Activated T-cell treated with anti-CD3 and anti-CD28 coated beads, Interleukin-2, amount 50 U/mL, for 24 hours (primary cell): ENCODE data around the gene TRIM28.
A peak's percentile ranks its signal among the peaks of the same experiment; 100 is the strongest.
"Not testable (repeated sequence)": the region's sequence is repeated elsewhere in the genome, so short reads cannot be mapped to it uniquely, and the experiment has no call there.

Experiments
- DNase-seq: peaks from one replicate; pipeline ENCODE4 v3.0.0-alpha.2; 2020
- H3K27ac Mint-ChIP-seq: 2 replicates; pipeline ENCODE4 v1.8.0; 2020; ENCODE audit warnings: mild to moderate bottlenecking, mixed read lengths
- H3K27me3 Mint-ChIP-seq: 2 replicates; pipeline ENCODE4 v1.8.0; 2020; ENCODE audit warnings: mixed read lengths
- H3K36me3 Mint-ChIP-seq: 2 replicates; pipeline ENCODE4 v1.8.0; 2020; ENCODE audit warnings: low read depth, mixed read lengths
- H3K4me1 Mint-ChIP-seq: 2 replicates; pipeline ENCODE4 v1.8.0; 2020; ENCODE audit warnings: low read depth, mixed read lengths
- H3K4me3 Mint-ChIP-seq: 2 replicates; pipeline ENCODE4 v1.8.0; 2020; ENCODE audit warnings: mild to moderate bottlenecking, moderate library complexity, mixed read lengths
- H3K9me3 Mint-ChIP-seq: 2 replicates; pipeline ENCODE4 v1.8.0; 2020; ENCODE audit warnings: mixed read lengths

TRIM28 gene

DNA sequence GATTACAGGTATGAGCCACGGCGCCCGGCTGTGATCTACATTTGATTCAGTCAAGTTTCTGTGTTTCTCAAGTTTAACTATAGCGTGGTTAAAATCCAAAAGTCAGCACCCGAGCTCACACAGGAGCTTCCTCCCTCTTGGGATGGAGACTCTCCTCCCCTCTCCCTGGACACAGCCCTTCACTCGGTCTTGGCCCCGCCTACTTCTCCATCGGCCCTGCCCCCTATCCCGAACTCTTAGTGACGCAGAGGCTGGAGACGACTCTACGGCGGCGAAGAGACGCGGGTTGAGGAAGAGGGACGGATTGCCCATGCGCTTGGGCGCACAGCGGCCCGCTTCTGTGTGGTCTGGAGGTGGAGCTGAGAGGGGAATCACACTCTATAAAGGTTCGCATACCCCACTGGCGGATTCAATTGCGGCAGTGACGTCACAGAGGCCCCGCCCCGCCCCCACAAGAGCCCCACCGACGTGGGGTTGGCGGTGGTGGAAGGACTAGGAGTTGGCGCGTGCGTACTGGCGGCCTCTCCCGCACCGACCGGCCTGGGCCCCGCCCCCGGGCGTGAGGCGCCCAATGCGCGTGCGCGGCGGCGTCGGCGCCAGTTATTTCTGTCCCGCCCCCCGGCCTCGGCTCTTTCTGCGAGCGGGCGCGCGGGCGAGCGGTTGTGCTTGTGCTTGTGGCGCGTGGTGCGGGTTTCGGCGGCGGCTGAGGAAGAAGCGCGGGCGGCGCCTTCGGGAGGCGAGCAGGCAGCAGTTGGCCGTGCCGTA, at the start of gene TRIM28:
Gene TRIM28 (plus strand): TSS at position 239 of the 765 bp plus-strand sequence. CDS start 694 bp downstream, outside the sequence.
- H3K27ac Mint-ChIP-seq: peak within 1 kb of the TSS; percentile 98
- peaks cover 4% of the 10 kb centered on the region for H3K27me3 Mint-ChIP-seq
- H3K9me3 Mint-ChIP-seq: no peaks in the 10 kb centered on the region
- H3K4me1 Mint-ChIP-seq: peaks cover 32% of the 10 kb centered on the region
- H3K4me3 Mint-ChIP-seq: peak within 1 kb of the TSS; percentile 98
- peaks cover 43% of the 10 kb centered on the region for H3K36me3 Mint-ChIP-seq
- DNase-seq: peak; percentile 100

DNA sequence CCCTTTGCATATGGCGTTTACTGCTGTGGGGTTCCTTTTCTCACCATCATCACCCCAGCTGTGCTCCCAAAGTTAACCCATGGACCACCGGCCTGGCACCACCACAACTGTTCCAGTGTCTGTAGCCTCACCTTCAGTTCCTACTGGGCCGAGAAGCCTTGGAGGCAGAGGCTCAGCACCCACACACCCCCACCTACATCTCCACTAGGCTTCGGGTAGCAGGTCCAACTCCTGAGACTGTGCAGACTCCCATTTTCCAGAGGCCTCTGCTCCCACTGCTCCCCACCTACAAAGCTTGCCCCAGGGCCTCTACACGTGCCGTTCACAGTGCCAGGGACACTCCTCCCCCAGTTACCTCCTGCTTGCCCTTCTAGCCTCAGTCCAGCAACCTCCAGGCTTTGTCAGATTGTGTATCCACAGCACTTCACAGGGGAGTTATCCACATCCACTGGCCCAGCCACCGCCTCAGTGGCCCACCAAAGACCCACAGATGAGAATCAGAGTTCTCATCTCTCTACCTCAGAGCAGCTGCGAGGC, 46.2 kb upstream of the TRIM28 start:
- Mint-ChIP-seq H3K27ac (peak overlapping the region; percentile 47), H3K4me1 (peaks cover 33% of the 10 kb centered on the region), H3K4me3 (peak overlapping the region; percentile 89), H3K9me3 (peaks cover 5% of the 10 kb centered on the region), H3K27me3 (no peaks in the 10 kb centered on the region), H3K36me3 (peaks cover 18% of the 10 kb centered on the region)
- no peak for DNase-seq

DNA sequence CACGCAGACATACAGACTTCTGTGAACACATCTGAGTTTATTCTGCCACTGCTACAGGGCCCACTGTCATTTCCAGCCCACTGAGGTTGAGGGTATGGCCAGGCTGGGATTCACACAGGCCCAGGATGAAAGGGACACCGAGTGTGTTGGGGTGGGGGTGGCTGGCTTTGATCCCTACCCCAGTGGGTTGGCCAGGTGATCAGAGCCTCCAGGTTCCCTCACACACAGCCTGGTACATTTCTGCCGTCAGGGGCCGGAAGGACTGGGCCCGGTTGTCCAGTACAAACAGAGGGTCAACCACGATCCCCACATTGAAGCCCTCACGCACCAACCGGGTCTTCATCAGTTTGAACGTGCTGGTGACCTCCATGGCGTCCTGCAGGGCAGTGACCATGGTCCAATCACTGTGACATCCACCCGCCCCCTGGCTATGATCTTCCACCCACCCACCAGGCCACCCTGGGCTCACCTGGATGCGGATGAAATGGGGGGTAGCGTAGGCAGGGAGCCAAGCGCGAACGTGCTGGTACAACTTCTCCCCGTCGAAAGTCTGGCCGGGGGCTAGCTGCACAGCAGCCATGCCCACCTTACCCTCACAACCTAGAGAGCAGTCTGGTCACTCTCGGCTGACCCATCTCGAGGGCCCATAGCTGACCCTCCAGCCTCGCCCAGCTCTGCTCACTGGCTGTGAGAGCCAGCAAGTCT, 45.4 kb upstream of the TRIM28 start:
- no peak for DNase-seq
- peak overlapping the region; percentile 91 for H3K27ac Mint-ChIP-seq
- H3K4me3 Mint-ChIP-seq: peak overlapping the region; percentile 89
- H3K27me3 Mint-ChIP-seq: no peaks in the 10 kb centered on the region
- H3K36me3 Mint-ChIP-seq: peaks cover 18% of the 10 kb centered on the region
- H3K4me1 Mint-ChIP-seq: peaks cover 33% of the 10 kb centered on the region
- H3K9me3 Mint-ChIP-seq: peaks cover 5% of the 10 kb centered on the region

DNA sequence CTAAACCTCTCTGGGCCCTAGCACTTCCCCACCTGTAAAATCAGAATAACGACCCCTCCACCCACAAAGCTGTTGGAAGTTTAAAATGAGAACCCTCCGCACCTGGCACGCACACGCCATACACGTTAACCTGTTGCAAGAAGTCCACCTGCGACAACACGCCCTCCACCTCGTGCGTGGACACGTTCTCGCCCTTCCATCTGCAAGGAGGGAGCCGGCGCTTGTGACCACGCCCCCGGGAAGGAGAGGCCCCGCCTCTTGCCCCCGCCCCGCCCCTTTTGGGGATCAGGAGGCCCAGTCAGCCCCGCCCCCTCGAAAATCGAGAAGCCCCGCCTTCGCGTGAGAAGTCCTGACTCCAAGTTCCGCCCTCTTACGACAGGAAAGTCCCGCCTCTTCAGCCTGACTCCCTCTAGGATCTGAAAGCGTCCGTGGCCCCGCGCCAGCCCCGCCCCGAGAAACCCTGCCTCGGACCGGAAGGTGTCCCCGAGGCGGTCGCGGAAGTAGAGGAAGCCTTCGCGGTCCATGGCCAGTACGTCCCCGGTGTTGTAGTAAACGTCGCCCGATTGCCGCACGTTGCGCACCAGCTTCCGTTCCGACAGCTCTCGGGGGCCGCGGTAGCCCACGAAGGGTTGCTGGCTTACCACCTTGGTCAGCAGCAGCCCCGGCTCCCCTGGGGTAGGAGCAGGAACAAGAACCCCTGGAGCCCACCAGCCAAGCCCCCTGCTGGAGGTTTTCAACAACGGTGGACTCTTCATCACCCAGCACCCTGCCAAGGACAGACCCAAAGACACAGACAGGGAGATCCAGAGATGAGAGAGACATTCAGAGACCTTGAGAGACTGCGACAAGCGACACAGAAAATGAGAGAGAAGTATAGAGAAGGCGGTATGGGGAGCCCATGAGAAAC, 44.6 kb upstream of the TRIM28 start:
- peaks cover 6% of the 10 kb centered on the region for H3K9me3 Mint-ChIP-seq
- peak overlapping the region; percentile 91 for H3K27ac Mint-ChIP-seq
- peaks cover 18% of the 10 kb centered on the region for H3K36me3 Mint-ChIP-seq
- peak overlapping the region; percentile 89 for H3K4me3 Mint-ChIP-seq
- peak; percentile 98 for DNase-seq
- no peaks in the 10 kb centered on the region for H3K27me3 Mint-ChIP-seq
- H3K4me1 Mint-ChIP-seq: peaks cover 33% of the 10 kb centered on the region

DNA sequence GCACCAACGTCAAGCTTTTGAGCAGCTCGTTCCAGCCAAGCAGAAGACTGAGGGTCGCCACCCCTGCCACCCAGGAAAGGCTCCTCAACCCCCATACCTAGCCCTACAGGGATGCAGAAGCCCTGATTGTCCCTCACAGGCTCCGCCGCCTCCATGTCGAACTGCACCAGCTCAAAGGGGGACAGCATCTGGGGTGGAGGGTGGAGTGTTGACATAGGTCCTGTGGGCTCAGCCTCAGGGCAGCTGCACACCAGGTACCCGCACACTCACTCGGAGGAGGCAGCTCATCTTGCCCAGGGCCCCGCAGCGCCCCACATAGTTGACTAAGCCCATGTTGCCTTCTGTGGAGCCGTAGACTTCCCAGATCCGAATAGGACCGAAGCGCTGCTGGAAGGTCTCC, 43.6 kb upstream of the TRIM28 start:
- peaks cover 30% of the 10 kb centered on the region for H3K4me1 Mint-ChIP-seq
- peaks cover 15% of the 10 kb centered on the region for H3K36me3 Mint-ChIP-seq
- H3K9me3 Mint-ChIP-seq: peaks cover 6% of the 10 kb centered on the region
- H3K27ac Mint-ChIP-seq: peak overlapping the region; percentile 57
- H3K4me3 Mint-ChIP-seq: peak overlapping the region; percentile 89
- no peaks in the 10 kb centered on the region for H3K27me3 Mint-ChIP-seq
- no peak for DNase-seq

DNA sequence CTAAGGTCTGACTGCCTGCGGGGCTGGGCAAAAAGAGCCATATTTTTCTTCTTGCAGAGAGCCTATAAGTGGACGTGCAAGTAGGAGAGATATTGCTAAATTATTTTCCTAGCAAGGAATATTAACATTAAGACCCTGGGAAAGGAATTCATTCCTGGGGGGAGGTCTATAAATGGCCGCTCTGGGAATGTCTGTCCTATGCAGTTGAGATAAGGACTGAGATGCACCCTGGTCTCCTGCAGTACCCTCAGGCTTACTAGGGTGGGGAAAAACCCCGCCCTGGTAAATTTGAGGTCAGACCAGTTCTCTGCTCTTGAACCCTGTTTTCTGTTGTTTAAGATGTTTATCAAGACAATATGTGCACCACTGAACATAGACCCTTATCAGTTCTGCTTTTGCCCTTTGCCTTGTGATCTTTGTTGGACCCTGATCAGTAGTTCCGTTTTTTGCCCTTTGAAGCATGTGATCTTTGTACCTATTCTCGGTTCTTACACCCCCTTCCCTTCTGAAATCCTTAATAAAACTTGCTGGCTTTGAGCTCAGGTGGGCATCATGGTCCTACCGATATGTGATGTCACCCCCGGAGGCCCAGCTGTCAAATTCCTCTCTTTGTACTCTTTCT, 36.2 kb upstream of the TRIM28 start:
- not testable (repeated sequence) for H3K9me3 Mint-ChIP-seq, H3K27ac Mint-ChIP-seq, H3K27me3 Mint-ChIP-seq, H3K4me1 Mint-ChIP-seq, H3K4me3 Mint-ChIP-seq, H3K36me3 Mint-ChIP-seq, DNase-seq

DNA sequence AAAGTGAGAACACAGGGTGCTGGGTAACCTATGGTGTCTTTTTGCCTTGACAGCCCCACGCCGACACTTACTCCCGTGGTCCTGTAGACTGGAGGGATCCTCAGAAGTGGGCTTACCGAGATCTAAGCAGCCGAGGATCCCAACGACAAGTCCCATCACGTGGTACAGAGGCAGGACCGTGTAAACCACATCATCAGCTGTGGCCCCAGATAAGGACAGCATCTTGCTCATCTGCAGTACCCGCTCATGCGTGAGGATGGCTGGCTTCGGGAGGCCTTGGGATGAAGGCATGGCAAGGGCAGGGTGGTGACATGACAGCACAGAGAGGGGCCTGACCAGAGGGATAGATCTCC, 34.2 kb upstream of the TRIM28 start:
- Mint-ChIP-seq H3K4me3 (no peak overlapping the region), H3K27ac (no peak overlapping the region)
- DNase-seq: no peak

DNA sequence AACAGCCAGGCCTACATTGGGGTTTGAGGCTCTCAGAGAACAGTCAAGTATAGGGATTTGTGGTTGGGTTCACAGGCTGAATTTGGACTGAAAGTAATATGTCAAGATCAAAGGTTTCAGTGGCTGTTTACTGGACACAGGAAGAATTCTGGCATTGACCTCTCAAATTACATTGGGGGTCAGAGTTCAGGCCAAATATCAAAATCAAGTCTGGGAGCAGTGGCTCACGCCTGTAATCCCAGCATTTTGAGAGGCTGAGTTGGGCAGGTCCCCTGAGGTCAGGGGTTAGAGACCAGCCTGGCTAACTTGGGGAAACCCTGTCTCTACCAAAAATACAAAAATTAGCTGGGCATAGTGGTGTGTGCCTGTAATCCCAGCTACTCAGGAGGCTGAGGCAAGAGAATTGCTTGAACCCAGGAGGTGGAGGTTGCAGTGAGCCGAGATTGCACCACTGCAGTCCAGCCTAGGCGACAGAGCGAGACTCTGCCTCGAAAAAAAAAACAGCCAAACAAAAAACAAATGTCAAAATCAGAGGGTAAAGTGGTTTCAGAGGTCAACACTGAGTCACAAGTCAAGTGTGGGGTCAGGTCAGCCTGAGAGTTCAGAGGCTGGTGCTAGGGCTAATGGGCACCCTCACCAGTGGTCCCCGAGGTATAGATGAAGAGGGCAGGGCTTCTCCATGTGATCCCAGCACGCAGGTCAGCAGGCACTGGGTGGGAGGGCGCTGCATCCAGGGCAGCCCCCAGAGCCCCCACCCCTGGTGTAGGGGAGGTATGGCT, 33.6 kb upstream of the TRIM28 start:
- Mint-ChIP-seq H3K27me3 (no peaks in the 10 kb centered on the region), H3K36me3 (peaks cover 18% of the 10 kb centered on the region), H3K27ac (no peak overlapping the region), H3K4me1 (peaks cover 9% of the 10 kb centered on the region), H3K9me3 (peaks cover 3% of the 10 kb centered on the region), H3K4me3 (no peak overlapping the region)
- DNase-seq: no peak

More for the DNA sequence above, 34.2 kb upstream of the TRIM28 start:
- no peaks in the 10 kb centered on the region for H3K27me3 Mint-ChIP-seq
- peaks cover 3% of the 10 kb centered on the region for H3K9me3 Mint-ChIP-seq
- H3K4me1 Mint-ChIP-seq: peaks cover 6% of the 10 kb centered on the region
- H3K36me3 Mint-ChIP-seq: peaks cover 14% of the 10 kb centered on the region

DNA sequence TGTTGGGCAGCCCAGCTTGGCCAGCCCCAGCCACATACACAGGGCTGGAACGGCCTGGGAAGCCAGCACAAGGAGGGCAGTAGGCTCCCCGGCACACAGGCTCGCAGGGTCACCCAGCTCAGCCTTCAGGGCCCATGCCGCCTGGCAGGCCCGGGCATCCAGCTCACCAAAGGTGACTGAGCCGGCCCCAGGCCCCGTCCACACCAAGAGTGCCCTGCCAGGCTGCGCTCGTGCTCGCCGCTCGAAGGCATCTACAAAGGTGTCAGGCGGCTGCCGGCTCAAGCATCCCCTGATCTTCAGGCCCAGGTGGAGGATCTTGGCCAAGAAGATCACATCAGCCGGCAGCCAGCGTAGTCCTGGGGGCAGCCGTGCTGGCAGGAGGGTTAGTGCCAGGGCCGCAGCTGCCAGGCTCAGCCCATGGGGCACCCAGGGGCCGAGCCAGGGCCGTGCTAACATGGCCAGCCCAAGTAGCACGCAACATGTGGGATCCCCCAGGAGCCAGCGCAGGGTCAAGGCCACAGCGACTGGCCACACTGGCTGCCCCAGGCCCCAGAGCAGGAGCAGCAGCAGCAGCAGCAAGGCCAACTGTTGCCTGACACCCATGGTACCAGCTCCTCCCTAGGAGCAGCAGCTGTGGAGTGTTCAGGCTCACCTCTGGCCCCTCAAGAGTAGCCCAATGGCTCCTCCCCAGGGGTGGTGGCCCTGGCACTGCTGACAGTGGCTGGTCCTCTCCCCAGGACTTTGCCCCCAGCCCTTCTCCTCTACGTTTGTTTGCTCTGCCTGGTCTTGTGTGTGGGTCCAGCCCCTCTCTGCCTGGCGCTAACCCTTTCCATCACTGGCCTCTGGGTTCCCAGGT, 32.3 kb upstream of the TRIM28 start, which contains the start of gene SLC27A5:
Gene SLC27A5 (minus strand): TSS at position 640 of the 856 bp plus-strand sequence. CDS start 37 bp downstream, at position 603.
- Mint-ChIP-seq H3K36me3 (peaks cover 31% of the 10 kb centered on the region), H3K27me3 (no peaks in the 10 kb centered on the region), H3K4me3 (no peak within 1 kb of the TSS), H3K27ac (no peak within 1 kb of the TSS), H3K9me3 (peaks cover 3% of the 10 kb centered on the region), H3K4me1 (peaks cover 19% of the 10 kb centered on the region)
- DNase-seq: no peak

DNA sequence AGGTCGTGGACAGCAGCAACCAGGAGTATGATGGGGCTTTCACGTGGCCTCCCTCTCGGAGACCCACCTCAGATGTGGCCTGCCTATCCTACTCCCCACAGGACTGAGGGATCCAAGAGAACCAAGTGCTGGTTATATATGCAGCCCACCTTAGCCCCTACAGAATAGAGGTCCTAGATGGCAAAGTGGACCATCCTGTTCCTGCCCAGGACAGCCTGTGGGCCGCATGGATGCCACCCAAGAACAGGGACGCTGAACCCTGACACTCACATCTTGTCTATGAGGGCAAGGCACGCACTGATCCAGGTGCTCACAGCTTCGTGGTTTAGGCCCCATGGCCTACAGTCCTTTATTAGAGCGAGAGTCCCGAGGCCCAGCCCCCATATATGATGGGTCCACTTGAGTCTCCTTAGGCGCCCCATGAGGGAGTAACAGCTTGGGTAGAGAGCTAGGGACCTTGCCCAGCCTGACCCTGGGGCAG, 30.6 kb upstream of the TRIM28 start:
- peak overlapping the region; percentile 93 for H3K27ac Mint-ChIP-seq

DNA sequence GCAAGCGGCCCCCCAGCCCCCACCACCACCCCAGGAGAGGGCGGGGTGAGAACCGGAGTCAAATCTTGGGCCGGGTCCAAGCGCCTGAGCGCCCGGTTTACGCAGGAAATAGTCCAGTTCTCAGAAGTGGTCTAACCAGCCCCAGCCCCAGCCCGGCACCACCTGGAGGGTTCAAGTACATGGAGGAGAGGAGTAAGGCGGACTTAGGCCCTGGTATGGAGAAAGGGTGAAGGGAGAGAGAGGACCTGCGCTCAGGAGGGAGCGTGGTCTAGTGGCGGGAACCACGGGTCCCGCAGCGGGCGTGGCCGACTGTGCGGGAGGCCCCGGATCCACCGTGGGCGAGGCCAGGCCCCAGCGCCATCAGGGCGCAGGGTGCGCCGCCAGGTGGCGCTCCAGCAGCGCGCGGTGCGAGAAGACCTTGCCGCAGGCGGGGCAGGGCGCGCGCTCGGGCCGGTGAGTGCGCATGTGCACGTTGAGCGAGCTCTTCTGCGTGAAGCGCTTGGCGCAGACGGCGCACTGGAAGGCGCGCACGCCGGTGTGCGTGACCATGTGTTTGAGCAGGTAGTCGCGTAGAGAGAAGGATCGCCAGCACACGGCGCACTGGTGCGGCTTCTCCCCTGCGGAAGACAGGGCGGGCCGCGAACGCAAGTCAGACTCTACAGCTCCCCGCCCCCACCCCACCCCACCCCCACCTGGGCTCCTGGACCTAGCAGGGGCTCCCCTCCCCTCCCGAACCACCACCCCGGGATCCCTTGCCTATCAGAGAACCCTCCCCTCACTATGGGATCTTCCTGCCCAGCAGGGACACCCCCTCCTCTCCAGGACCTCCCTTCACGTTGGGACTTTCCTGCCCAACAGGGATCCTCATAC, 29.9 kb upstream of the TRIM28 start:
- peaks cover 37% of the 10 kb centered on the region for H3K4me1 Mint-ChIP-seq

More for the DNA sequence above, 30.6 kb upstream of the TRIM28 start:
- Mint-ChIP-seq H3K9me3 (no peaks in the 10 kb centered on the region), H3K4me3 (peak overlapping the region; percentile 88), H3K27me3 (no peaks in the 10 kb centered on the region), H3K4me1 (peaks cover 30% of the 10 kb centered on the region), H3K36me3 (peaks cover 38% of the 10 kb centered on the region)
- no peak for DNase-seq

More for the DNA sequence above, 29.9 kb upstream of the TRIM28 start:
- peak overlapping the region; percentile 88 for H3K4me3 Mint-ChIP-seq
- H3K36me3 Mint-ChIP-seq: peaks cover 44% of the 10 kb centered on the region
- DNase-seq: peak; percentile 98
- no peaks in the 10 kb centered on the region for H3K27me3 Mint-ChIP-seq
- peak overlapping the region; percentile 93 for H3K27ac Mint-ChIP-seq
- H3K9me3 Mint-ChIP-seq: no peaks in the 10 kb centered on the region
